Retinal pigment epithelial cell (primary cell): ENCODE measurements around the gene EXOC4.

ENCODE experiments used
- DNase-seq: peaks from one replicate; pipeline ENCODE4 v3.0.0-alpha.2; 2010; ENCODE audit warnings: low read depth
- H3K4me3 ChIP-seq: 2 replicates; pipeline ENCODE4 v1.5.1; 2011; ENCODE audit warnings: mild to moderate bottlenecking, low read length, control low read depth, moderate library complexity
- TF ChIP-seq, protein P1 (sequence below): conservative IDR thresholded peaks from 2 replicates; pipeline ENCODE4 v1.5.1; 2011; ENCODE audit warnings: low read depth, low read length, control low read depth, inconsistent platforms

EXOC4 gene

DNA sequence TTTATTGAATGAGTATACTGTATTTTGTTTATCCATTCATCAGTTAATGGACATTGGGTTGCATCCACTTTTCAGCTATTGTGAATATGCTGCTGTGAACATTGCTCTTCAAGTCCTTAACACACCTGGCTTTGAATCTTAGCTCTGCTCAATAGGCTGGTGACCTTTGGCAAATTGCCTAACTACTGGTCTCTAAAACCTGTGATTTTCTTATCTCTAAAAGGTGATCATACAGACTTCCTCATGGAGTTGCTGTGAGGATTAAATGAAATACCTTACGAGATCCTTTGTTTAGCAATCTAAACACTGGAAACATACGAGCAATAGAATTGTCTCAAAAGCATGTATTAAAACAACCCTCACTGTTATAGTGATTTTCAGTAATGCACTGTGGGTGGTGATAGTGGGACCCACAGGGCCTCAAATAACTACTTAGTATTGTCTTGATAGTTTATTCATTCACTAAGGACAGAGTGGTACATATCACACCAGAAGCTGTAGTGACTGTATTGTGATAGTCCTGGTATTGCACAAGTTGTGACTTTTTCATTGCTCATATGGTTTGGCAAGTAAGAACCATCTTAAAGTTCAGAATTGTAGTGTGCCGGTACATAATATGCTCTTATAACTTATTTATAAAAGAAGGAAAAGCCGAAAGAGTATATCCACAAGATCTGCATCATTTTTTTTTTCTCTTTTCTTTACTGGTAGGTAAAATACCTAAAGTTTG lies 257.6 kb downstream of the EXOC4 start:
- TF ChIP-seq, protein P1, sequence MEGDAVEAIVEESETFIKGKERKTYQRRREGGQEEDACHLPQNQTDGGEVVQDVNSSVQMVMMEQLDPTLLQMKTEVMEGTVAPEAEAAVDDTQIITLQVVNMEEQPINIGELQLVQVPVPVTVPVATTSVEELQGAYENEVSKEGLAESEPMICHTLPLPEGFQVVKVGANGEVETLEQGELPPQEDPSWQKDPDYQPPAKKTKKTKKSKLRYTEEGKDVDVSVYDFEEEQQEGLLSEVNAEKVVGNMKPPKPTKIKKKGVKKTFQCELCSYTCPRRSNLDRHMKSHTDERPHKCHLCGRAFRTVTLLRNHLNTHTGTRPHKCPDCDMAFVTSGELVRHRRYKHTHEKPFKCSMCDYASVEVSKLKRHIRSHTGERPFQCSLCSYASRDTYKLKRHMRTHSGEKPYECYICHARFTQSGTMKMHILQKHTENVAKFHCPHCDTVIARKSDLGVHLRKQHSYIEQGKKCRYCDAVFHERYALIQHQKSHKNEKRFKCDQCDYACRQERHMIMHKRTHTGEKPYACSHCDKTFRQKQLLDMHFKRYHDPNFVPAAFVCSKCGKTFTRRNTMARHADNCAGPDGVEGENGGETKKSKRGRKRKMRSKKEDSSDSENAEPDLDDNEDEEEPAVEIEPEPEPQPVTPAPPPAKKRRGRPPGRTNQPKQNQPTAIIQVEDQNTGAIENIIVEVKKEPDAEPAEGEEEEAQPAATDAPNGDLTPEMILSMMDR: no peak
- no peak for DNase-seq
- H3K4me3 ChIP-seq: no peak overlapping the region

DNA sequence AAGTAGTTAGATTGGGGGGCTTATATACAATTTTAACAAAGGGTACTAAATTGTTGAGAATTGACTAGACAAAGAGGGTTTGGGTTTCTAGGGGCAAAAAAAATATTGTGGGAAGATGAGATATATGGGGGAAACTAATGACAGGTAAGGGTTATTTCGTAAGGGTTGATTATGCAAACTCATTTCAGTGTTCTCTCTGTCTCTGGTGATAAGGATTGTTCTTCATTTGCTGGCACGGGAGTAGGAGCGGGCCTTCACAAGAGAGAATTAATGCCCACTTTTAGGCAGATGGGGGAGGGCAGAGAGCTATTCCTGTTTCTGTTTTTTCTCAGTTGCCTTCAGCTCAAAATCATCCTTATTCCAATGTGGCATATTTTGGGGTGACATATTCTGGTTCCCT lies 258.4 kb downstream of the EXOC4 start:
- no peak for DNase-seq
- TF ChIP-seq, protein P1: no peak

GRCh38 chr7:133511708-133512107 lies 258.8 kb downstream of the EXOC4 start:
- DNase-seq: no peak
- TF ChIP-seq, protein P1: no peak
- no peak overlapping the region for H3K4me3 ChIP-seq

More for the DNA sequence above, 258.4 kb downstream of the EXOC4 start:
- no peak overlapping the region for H3K4me3 ChIP-seq

- TF ChIP-seq, protein P1: no peak
- DNase-seq: no peak
- H3K4me3 ChIP-seq: no peak overlapping the region
Measured at GRCh38 chr7:133512560-133512959, 259.7 kb downstream of the EXOC4 start.

GRCh38 chr7:133513608-133514007 lies 260.7 kb downstream of the EXOC4 start:
- no peak overlapping the region for H3K4me3 ChIP-seq
- DNase-seq: no peak
- TF ChIP-seq, protein P1: no peak

- no peak for DNase-seq
- TF ChIP-seq, protein P1: no peak
- H3K4me3 ChIP-seq: no peak overlapping the region
Measured at GRCh38 chr7:133514551-133514950, 261.7 kb downstream of the EXOC4 start.

GRCh38 chr7:133517766-133518165 lies 264.9 kb downstream of the EXOC4 start:
- H3K4me3 ChIP-seq: no peak overlapping the region
- DNase-seq: no peak
- TF ChIP-seq, protein P1: no peak
